Duodenal mucosa (tissue), 2 donors: ENCODE results near the gene NOP53.
"Not testable (repeated sequence)": the region's sequence is repeated elsewhere in the genome, so short reads cannot be mapped to it uniquely, and the experiment has no call there.

ENCODE experiments used
- H3K27ac ChIP-seq: one replicate; pipeline ENCODE4 v1.7.0; 2013; ENCODE audit warnings: low read depth, low read length
- H3K27me3 ChIP-seq, 2 donors: one replicate each; pipeline ENCODE4 v1.7.0; 2013; ENCODE audit warnings: low read length in 2 of 2, control low read depth in 1 of 2; ENCODE audit not compliant: insufficient read depth in 2 of 2, control insufficient read depth in 1 of 2
- H3K36me3 ChIP-seq, 2 donors: one replicate each; pipeline ENCODE4 v1.7.0; 2013; ENCODE audit warnings: low read length in 2 of 2, control low read depth in 1 of 2; ENCODE audit not compliant: insufficient read depth in 2 of 2, control insufficient read depth in 1 of 2
- H3K4me1 ChIP-seq, 2 donors: one replicate each; pipeline ENCODE4 v1.7.0; 2013; ENCODE audit warnings: low read length in 2 of 2, control low read depth in 1 of 2; ENCODE audit not compliant: insufficient read depth in 2 of 2, control insufficient read depth in 1 of 2
- H3K4me3 ChIP-seq, 2 donors: one replicate each; pipeline ENCODE4 v1.7.0; 2013; ENCODE audit warnings: low read length in 2 of 2, low read depth in 1 of 2
- H3K9ac ChIP-seq, 2 donors: one replicate each; pipeline ENCODE4 v1.7.0; 2013; ENCODE audit warnings: low read length in 2 of 2, low read depth in 1 of 2
- H3K9me3 ChIP-seq, 2 donors: one replicate each; pipeline ENCODE4 v1.7.0; 2013; ENCODE audit warnings: low read length in 2 of 2, control low read depth in 1 of 2; ENCODE audit not compliant: control insufficient read depth in 1 of 2

NOP53 gene

GRCh38 chr19:47776568-47776967 lies 31.2 kb downstream of the NOP53 start:
- Histone ChIP-seq H3K36me3 (peaks cover 9 to 10% of the 10 kb centered on the region in 2 donors), H3K9me3 (no peaks in the 10 kb centered on the region), H3K4me1 (peaks cover 9 to 35% of the 10 kb centered on the region in 2 donors), H3K9ac (no peak overlapping the region), H3K4me3 (no peak overlapping the region), H3K27ac (no peak overlapping the region), H3K27me3 (no peaks in the 10 kb centered on the region)

DNA sequence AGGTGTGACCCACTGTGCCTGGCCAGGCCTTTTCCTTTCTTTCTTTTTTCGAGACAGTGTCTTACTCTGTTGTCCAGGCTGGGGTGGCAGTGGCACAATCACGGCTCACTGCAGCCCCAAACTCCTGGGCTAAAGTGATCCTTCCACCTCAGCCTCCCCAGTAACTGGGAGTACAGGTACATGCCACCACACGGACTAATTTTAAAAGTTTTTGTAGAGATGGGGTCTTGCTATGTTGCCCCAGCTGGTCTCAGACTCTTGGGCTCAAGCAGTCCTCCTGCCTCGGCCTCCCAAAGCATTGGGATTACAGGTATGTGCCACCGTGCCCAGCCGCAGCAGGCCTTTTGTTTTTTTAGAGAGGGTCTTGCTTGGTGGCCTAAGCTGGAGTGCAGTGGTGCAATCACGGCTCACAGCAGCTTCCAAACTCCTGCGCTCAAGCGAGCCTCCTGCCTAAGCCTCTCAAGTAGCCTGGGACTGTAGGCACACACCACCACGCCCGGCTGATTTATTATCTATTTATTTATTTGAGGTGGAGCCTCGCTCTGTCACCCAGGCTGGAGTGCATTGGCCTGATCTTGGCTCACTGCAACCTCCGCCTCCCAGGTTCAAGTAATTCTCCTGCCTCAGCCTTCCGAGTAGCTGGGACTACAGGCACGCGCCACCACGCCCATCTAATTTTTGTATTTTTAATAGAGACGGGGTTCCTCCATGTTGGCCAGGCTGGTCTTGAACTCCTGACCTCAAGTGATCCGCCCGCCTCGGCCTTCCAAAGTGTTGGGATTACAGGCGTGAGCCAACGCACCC lies 32.1 kb downstream of the NOP53 start:
- not testable (repeated sequence) for H3K27me3 ChIP-seq, H3K9me3 ChIP-seq
- Histone ChIP-seq H3K4me1 (peaks cover 12 to 38% of the 10 kb centered on the region in 2 donors), H3K4me3 (peak overlapping the region; percentile 82 to 86), H3K9ac (peak overlapping the region; percentile 88 to 89), H3K36me3 (peaks cover 17% of the 10 kb centered on the region in 2 donors), H3K27ac (peak overlapping the region; percentile 95)

GRCh38 chr19:47778049-47778953 lies 33.0 kb downstream of the NOP53 start, which contains the start of gene SELENOW:
SELENOW (plus strand) TSS chr19:47778703; CDS start chr19:47778786, 83 bp downstream.
- peaks cover 17 to 23% of the 10 kb centered on the region in 2 donors for H3K36me3 ChIP-seq
- H3K4me1 ChIP-seq, result peaks cover 12 to 38% of the 10 kb centered on the region in 2 donors

DNA sequence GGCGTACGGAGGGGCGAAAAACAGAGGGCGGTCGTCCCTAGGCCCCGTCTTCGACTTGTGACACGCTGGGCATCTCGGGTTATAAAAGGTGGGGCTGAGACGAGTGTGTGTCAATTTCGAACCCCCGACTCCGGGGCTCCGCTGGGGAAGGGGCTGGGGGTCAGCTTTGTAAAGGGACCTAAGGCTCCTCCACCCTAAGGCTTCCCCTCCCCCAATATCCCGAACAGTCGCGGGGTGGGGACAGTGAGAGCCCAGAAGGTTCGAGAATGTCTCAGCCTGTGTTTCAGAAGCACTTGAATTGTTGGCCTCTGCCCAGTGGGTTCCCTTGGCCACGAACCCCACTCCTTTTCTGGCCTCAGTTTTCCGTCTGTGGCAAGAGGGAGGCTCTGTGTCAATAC lies 33.6 kb downstream of the NOP53 start:
- H3K4me1 ChIP-seq, result peaks cover 12 to 38% of the 10 kb centered on the region in 2 donors
- peak overlapping the region; percentile 95 for H3K27ac ChIP-seq
- H3K27me3 ChIP-seq, result no peaks in the 10 kb centered on the region
- peak overlapping the region; percentile 82 to 86 for H3K4me3 ChIP-seq
- peak overlapping the region; percentile 88 to 89 for H3K9ac ChIP-seq
- no peaks in the 10 kb centered on the region for H3K9me3 ChIP-seq
- H3K36me3 ChIP-seq, result peaks cover 21 to 26% of the 10 kb centered on the region in 2 donors

More at GRCh38 chr19:47778049-47778953, 33.0 kb downstream of the NOP53 start, which contains the start of gene SELENOW:
- H3K27me3 ChIP-seq, result no peaks in the 10 kb centered on the region
- H3K9me3 ChIP-seq, result no peaks in the 10 kb centered on the region
- H3K4me3 ChIP-seq, result peak within 1 kb of the TSS; percentile 82 to 86
- peak within 1 kb of the TSS; percentile 88 to 89 for H3K9ac ChIP-seq
- peak within 1 kb of the TSS; percentile 95 for H3K27ac ChIP-seq

DNA sequence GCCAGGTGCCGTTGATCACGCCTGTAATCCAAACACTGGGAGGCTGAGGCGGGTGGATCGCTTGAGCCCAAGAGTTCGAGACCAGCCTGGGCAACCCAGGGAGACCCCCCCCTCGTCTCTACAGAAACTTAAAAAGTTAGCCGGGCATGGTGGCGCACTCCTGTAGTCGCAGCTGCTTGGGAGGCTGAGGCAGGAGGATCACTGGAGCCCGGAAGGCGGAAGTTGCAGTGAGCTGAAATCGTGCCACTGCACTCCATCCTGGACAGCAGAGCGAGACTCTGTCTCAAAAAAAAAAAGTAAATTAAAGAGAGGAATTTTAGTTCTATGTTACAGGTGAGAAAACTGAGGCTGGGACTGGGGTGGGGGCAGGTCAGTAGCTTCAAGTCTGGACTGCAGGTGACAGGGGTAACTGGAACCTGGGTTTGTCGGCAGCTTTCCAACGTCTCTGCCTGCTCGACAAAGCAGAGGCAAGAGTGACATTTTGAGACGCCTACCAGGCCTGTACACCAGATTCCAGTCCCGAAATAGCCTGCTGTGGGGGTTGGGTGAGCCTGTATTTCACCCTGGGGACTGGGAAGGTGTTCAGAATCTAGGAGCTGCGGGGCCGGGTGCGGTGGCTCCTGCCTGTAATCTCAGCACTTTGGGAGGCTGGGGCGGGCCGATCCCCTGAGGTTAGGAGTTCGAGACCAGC lies 34.3 kb downstream of the NOP53 start:
- Histone ChIP-seq H3K27ac (no peak overlapping the region), H3K27me3 (no peaks in the 10 kb centered on the region), H3K9ac (peak overlapping the region; percentile 88 to 89), H3K4me1 (peaks cover 12 to 38% of the 10 kb centered on the region in 2 donors), H3K4me3 (peak overlapping the region; percentile 82 to 86), H3K9me3 (no peaks in the 10 kb centered on the region), H3K36me3 (peaks cover 21 to 32% of the 10 kb centered on the region in 2 donors)

- Histone ChIP-seq H3K4me3 (peak overlapping the region; percentile 82 to 86), H3K27ac (no peak overlapping the region), H3K4me1 (peaks cover 12 to 38% of the 10 kb centered on the region in 2 donors), H3K9me3 (no peaks in the 10 kb centered on the region), H3K27me3 (no peaks in the 10 kb centered on the region), H3K36me3 (peaks cover 21 to 37% of the 10 kb centered on the region in 2 donors), H3K9ac (peak overlapping the region; percentile 37 to 54)
Measured at GRCh38 chr19:47780215-47780551, 34.8 kb downstream of the NOP53 start.

GRCh38 chr19:47781590-47782262 lies 36.4 kb downstream of the NOP53 start:
- Histone ChIP-seq H3K4me1 (peaks cover 12 to 36% of the 10 kb centered on the region in 2 donors), H3K27ac (no peak overlapping the region), H3K9ac (no peak overlapping the region), H3K27me3 (no peaks in the 10 kb centered on the region), H3K9me3 (no peaks in the 10 kb centered on the region), H3K36me3 (peaks cover 21 to 51% of the 10 kb centered on the region in 2 donors), H3K4me3 (peak overlapping the region in 1 of 2 donors; percentile 43)

- Histone ChIP-seq H3K9ac (no peak overlapping the region), H3K4me3 (no peak overlapping the region), H3K27ac (no peak overlapping the region), H3K4me1 (peaks cover 3% of the 10 kb centered on the region in 2 donors), H3K9me3 (no peaks in the 10 kb centered on the region), H3K36me3 (peaks cover 12 to 43% of the 10 kb centered on the region in 2 donors), H3K27me3 (no peaks in the 10 kb centered on the region)
Measured at GRCh38 chr19:47786566-47786965, 41.2 kb downstream of the NOP53 start.

GRCh38 chr19:47787307-47787706 lies 42.0 kb downstream of the NOP53 start:
- not testable (repeated sequence) for H3K9me3 ChIP-seq, H3K9ac ChIP-seq, H3K27me3 ChIP-seq, H3K4me1 ChIP-seq, H3K27ac ChIP-seq, H3K4me3 ChIP-seq
- peaks cover 5 to 36% of the 10 kb centered on the region in 2 donors for H3K36me3 ChIP-seq
